HCT116 (cell line): ENCODE measurements around the gene PNLDC1. TPM values are rescaled to one million over a fixed set of nuclear protein-coding genes. Genes with fewer than 3 reads are reported as not detected.

Experiments
- ATAC-seq: fragments of 200-7000 bp; cut with Tn5 transposase; 2 replicates; pipeline ENCODE4 v1.9.1; 2020; ENCODE audit warnings: mild to moderate bottlenecking, moderate library complexity
- BruUV-seq: library from RNA; stranded (reverse); fragments of 400-500 nt; replicated peaks from 2 replicates; lab custom pipeline; 2021; lab: Mats Ljungman, UMichigan
- CTCF ChIA-PET: fragments of 300-600 bp; sonication (Branson Sonifier 250); formaldehyde crosslinking; loops from one replicate; lab custom pipeline; 2021; ENCODE audit warnings: antibody characterized with exemption; lab: Charles Lee
- POLR2A ChIA-PET: fragments of 300-600, 350-600 bp; sonication (Branson Sonifier 250); formaldehyde crosslinking; loops from one replicate; lab custom pipeline; 2021; ENCODE audit warnings: antibody characterized with exemption; lab: Charles Lee
- RAD21 ChIA-PET, 2 experiments: fragments of 300-600 bp; sonication (Branson Sonifier 250); formaldehyde crosslinking; loops; one replicate each; lab custom pipeline; 2023; ENCODE audit warnings: low total read pairs in 2 of 2; ENCODE audit not compliant: uncharacterized antibody in 2 of 2, unreplicated experiment in 2 of 2, low non-redundant PET in 1 of 2; lab: Charles Lee
- DNase-seq: peaks from one replicate; pipeline ENCODE4 v3.0.0-alpha.2; 2010; ENCODE audit warnings: low read depth, low spot score
- H2AFZ ChIP-seq: fragments of 200-600 bp; shearing (Covaris generic), sonication (generic); 2 replicates; pipeline ENCODE4 v1.6.1; 2017; ENCODE audit warnings: low read depth, mixed run types, mixed read lengths, antibody characterized with exemption, low read length; ENCODE audit not compliant: poor library complexity, severe bottlenecking
- H3K27ac ChIP-seq: 2 replicates; pipeline ENCODE4 v1.5.1; 2012; ENCODE audit warnings: low read depth, low read length
- H3K27me3 ChIP-seq: fragments of 200-600 bp; sonication (generic); 2 replicates; pipeline ENCODE4 v1.6.1; 2016; ENCODE audit warnings: mixed run types, low read length, mixed read lengths; ENCODE audit not compliant: insufficient read depth
- H3K36me3 ChIP-seq, 2 experiments: fragments of 200-500 bp in 1 of 2; fragments of 200-600 bp in 1 of 2; sonication (Bioruptor generic) in 1 of 2; sonication (generic) in 1 of 2; 2 replicates each; pipeline versions ENCODE4 v1.5.1 to v1.6.1; 2014 to 2016; ENCODE audit warnings: low read length in 2 of 2, inconsistent platforms in 1 of 2, mixed read lengths in 1 of 2, mixed run types in 1 of 2; ENCODE audit not compliant: insufficient read depth in 2 of 2, control insufficient read depth in 1 of 2
- H3K4me1 ChIP-seq, 2 experiments: fragments of 200-600 bp in 1 of 2; sonication (generic) in 1 of 2; 2 replicates each; pipeline versions ENCODE4 v1.5.1 to v1.6.1; 2012 to 2017; ENCODE audit warnings: low read length in 2 of 2, inconsistent platforms in 1 of 2, mild to moderate bottlenecking in 1 of 2, mixed read lengths in 1 of 2, mixed run types in 1 of 2, moderate library complexity in 1 of 2; ENCODE audit not compliant: insufficient read depth in 2 of 2, control insufficient read depth in 1 of 2
- H3K4me2 ChIP-seq: fragments of 200-600 bp; sonication (generic); 2 replicates; pipeline ENCODE4 v1.6.1; 2017; ENCODE audit warnings: mixed run types, low read length, mixed read lengths
- H3K4me3 ChIP-seq, 2 experiments: fragments of 200-600 bp in 1 of 2; sonication (generic) in 1 of 2; replicated peaks in 1 of 2; 2 replicates each; pipeline ENCODE4 v1.5.1; 2011 to 2016; ENCODE audit warnings: low read length in 2 of 2, control low read depth in 1 of 2, low read depth in 1 of 2, mild to moderate bottlenecking in 1 of 2, mixed read lengths in 1 of 2, mixed run types in 1 of 2
- H3K79me2 ChIP-seq: fragments of 200-600 bp; sonication (generic); 2 replicates; pipeline ENCODE4 v1.6.1; 2017; ENCODE audit warnings: mild to moderate bottlenecking, mixed run types, low read length, moderate library complexity, mixed read lengths; ENCODE audit not compliant: insufficient read depth
- H3K9ac ChIP-seq: fragments of 200-600 bp; sonication (generic); 2 replicates; pipeline ENCODE4 v1.6.1; 2016; ENCODE audit warnings: low read length, mixed read lengths
- H3K9me2 ChIP-seq: fragments of 200-600 bp; sonication (generic), shearing (Covaris generic); 2 replicates; pipeline ENCODE4 v1.6.1; 2017; ENCODE audit warnings: mixed run types, mild to moderate bottlenecking, moderate library complexity; ENCODE audit not compliant: insufficient read depth
- H3K9me3 ChIP-seq, 2 experiments: fragments of 200-500 bp in 1 of 2; fragments of 200-600 bp in 1 of 2; sonication (Bioruptor generic) in 1 of 2; sonication (generic) in 1 of 2; 2 replicates each; pipeline ENCODE4 v1.6.1; 2014 to 2017; ENCODE audit warnings: low read length in 2 of 2, mixed read lengths in 2 of 2, inconsistent platforms in 1 of 2, low read depth in 1 of 2, mild to moderate bottlenecking in 1 of 2, mixed run types in 1 of 2, moderate library complexity in 1 of 2; ENCODE audit not compliant: control insufficient read depth in 1 of 2, insufficient read depth in 1 of 2
- H4K20me1 ChIP-seq: fragments of 200-600 bp; sonication (generic), shearing (Covaris generic); 2 replicates; pipeline ENCODE4 v1.6.1; 2017; ENCODE audit warnings: mixed run types, mild to moderate bottlenecking, moderate library complexity; ENCODE audit not compliant: insufficient read depth
- ATF3 ChIP-seq: IDR thresholded peaks from 2 replicates; pipeline ENCODE4 v1.6.1; 2012
- CBX3 ChIP-seq: IDR thresholded peaks from 2 replicates; pipeline ENCODE4 v1.6.1; 2012; ENCODE audit warnings: low read depth
- JUND ChIP-seq: IDR thresholded peaks from 2 replicates; pipeline ENCODE4 v1.6.1; 2012
- POLR2AphosphoS5 ChIP-seq: IDR thresholded peaks from 2 replicates; pipeline ENCODE4 v1.6.1; 2011; ENCODE audit warnings: mild to moderate bottlenecking, low read depth, low read length, moderate library complexity
- RAD21 ChIP-seq: IDR thresholded peaks from 2 replicates; pipeline ENCODE4 v1.6.1; 2012; ENCODE audit warnings: low read depth, mild to moderate bottlenecking
- REST ChIP-seq: IDR thresholded peaks from 2 replicates; pipeline ENCODE4 v1.6.1; 2012; ENCODE audit warnings: low read depth
- SRF ChIP-seq: IDR thresholded peaks from 2 replicates; pipeline ENCODE4 v1.6.1; 2012; ENCODE audit warnings: low read depth
- ZFX ChIP-seq: fragments of 450-650 bp; IDR thresholded peaks from 2 replicates; pipeline ENCODE4 v1.6.1; 2017
- ZNF274 ChIP-seq: fragments of 200-500 bp; sonication (Bioruptor generic); IDR thresholded peaks from 2 replicates; pipeline ENCODE4 v1.6.1; 2014; ENCODE audit warnings: mild to moderate bottlenecking, low read depth, low read length, inconsistent platforms
- intact Hi-C: fragments of 100-400 bp; cut with micrococcal nuclease; formaldehyde crosslinking; loops from 2 replicates; pipeline ENCODE4 v1.10.0; 2022
- total RNA-seq: library from RNA; stranded (reverse); gene quantifications from one replicate; pipeline ENCODE4 v1.2.1, GENCODE V29; 2021; ENCODE audit not compliant: unreplicated experiment

Gene PNLDC1
- total RNA-seq, 1 experiment from 2014 or later = 0.37 TPM

GRCh38 chr6:159788276-159788675 is 11.8 kb upstream of the PNLDC1 start:
- POLR2A ChIA-PET = no interaction called here
- RAD21 ChIA-PET = no interaction called here
- Histone ChIP-seq H3K9me2 (no peaks in the 10 kb centered on the region), H2AFZ (no peak overlapping the region), H3K27me3 (no peaks in the 10 kb centered on the region), H3K79me2 (peaks cover 92% of the 10 kb centered on the region), H3K4me1 (peaks cover 11 to 20% of the 10 kb centered on the region in 2 experiments; a peak in 3 of 4 replicates), H4K20me1 (peaks cover 41% of the 10 kb centered on the region; the same call in 1 of the 2 replicates), H3K36me3 (peaks cover 35 to 62% of the 10 kb centered on the region in 2 experiments), H3K27ac (peak overlapping the region; percentile 70; the same call in 1 of the 2 replicates), H3K4me3 (peak overlapping the region; percentile 92 to 97), H3K4me2 (peak overlapping the region; percentile 89), H3K9me3 (no peaks in the 10 kb centered on the region), H3K9ac (peak overlapping the region; percentile 92)
- DNase-seq (no peak), ATAC-seq (no peak)
- no peak for TF ChIP-seq JUND
- no peak for TF ChIP-seq RAD21
- no peak for TF ChIP-seq REST
- TF ChIP-seq POLR2AphosphoS5 = no peak
- TF ChIP-seq ATF3 = no peak
- TF ChIP-seq ZNF274 = no peak
- no peak for TF ChIP-seq SRF
- TF ChIP-seq CBX3 = no peak
- no peak for TF ChIP-seq ZFX
- BruUV-seq = TSS peak; percentile 39
- CTCF ChIA-PET = no interaction called here
- intact Hi-C loops = loop anchor here (2.0 to 5.0 kb wide), 2 partner anchors 25 to 179 kb away; partner anchors contain the start of genes ACAT2 and IGF2R
